HepG2 (cell line): ENCODE data around the gene CHD2. TPM values are rescaled to one million over a fixed set of nuclear protein-coding genes. Genes with fewer than 3 reads are reported as not detected.

ENCODE experiments used
- AGO2 ChIP-seq: fragments of 200-400 bp; formaldehyde crosslinking; optimal IDR thresholded peaks from 2 replicates; pipeline ENCODE3; 2017; ENCODE audit warnings: mild to moderate bottlenecking, low read depth, low read length, moderate library complexity
- CBX1 ChIP-seq: IDR thresholded peaks from one replicate; pipeline ENCODE4 v1.6.1; 2016; ENCODE audit warnings: antibody characterized with exemption, low read depth
- HMGA1 ChIP-seq: sonication (generic); formaldehyde crosslinking; conservative IDR thresholded peaks from 2 replicates; pipeline ENCODE4 v1.4.0; 2020; ENCODE audit warnings: missing genetic modification reagents
- HNF4G ChIP-seq, 2 experiments: sonication (generic) in 1 of 2; formaldehyde crosslinking in 1 of 2; IDR thresholded peaks; 2 replicates each; pipeline versions ENCODE4 v1.4.0 to v1.6.1; 2011 to 2020; ENCODE audit warnings: borderline replicate concordance in 2 of 2, low read depth in 2 of 2, mild to moderate bottlenecking in 2 of 2, low read length in 1 of 2, missing genetic modification reagents in 1 of 2, moderate library complexity in 1 of 2
- IKZF4 ChIP-seq: sonication (generic); formaldehyde crosslinking; IDR thresholded peaks from 2 replicates; pipeline ENCODE4 v1.5.1; 2020; ENCODE audit warnings: borderline replicate concordance, mild to moderate bottlenecking, low read depth, missing genetic modification reagents; ENCODE audit errors: not compliant biosample characterization
- MEIS1 ChIP-seq: sonication (generic); formaldehyde crosslinking; IDR thresholded peaks from 2 replicates; pipeline ENCODE4 v1.9.0; 2021; ENCODE audit warnings: mild to moderate bottlenecking, missing genetic modification reagents, moderate library complexity, borderline replicate concordance
- PCBP2 ChIP-seq: fragments of 200-400 bp; formaldehyde crosslinking; optimal IDR thresholded peaks from 2 replicates; pipeline ENCODE3; 2018; ENCODE audit warnings: low read length, low read depth; ENCODE audit not compliant: poor library complexity, severe bottlenecking
- RAD51 ChIP-seq: fragments of 450-650 bp; IDR thresholded peaks from 2 replicates; pipeline ENCODE4 v1.6.1; 2016; ENCODE audit warnings: borderline replicate concordance
- RBM22 ChIP-seq: fragments of 200-400 bp; formaldehyde crosslinking; optimal IDR thresholded peaks from 2 replicates; pipeline ENCODE3; 2017; ENCODE audit warnings: mild to moderate bottlenecking, low read length, moderate library complexity
- SOX5 ChIP-seq: IDR thresholded peaks from 2 replicates; pipeline ENCODE4 v1.6.1; 2016; ENCODE audit warnings: borderline replicate concordance
- TGIF2 ChIP-seq: IDR thresholded peaks from 2 replicates; pipeline ENCODE4 v1.6.1; 2016; ENCODE audit warnings: control low read depth, missing compliant biosample characterization
- ZFP37 ChIP-seq: sonication (generic); formaldehyde crosslinking; IDR thresholded peaks from 2 replicates; pipeline ENCODE4 v1.4.0; 2020; ENCODE audit warnings: missing genetic modification reagents, borderline replicate concordance
- ZIK1 ChIP-seq: sonication (generic); formaldehyde crosslinking; IDR thresholded peaks from 2 replicates; pipeline ENCODE4 v1.5.0; 2020; ENCODE audit warnings: mild to moderate bottlenecking, low read depth, missing genetic modification reagents, borderline replicate concordance
- ZNF3 ChIP-seq: IDR thresholded peaks from 2 replicates; pipeline ENCODE4 v1.7.0; 2017; ENCODE audit warnings: inconsistent platforms
- ZNF768 ChIP-seq: sonication (generic); formaldehyde crosslinking; IDR thresholded peaks from 2 replicates; pipeline ENCODE4 v1.4.0; 2020; ENCODE audit warnings: missing genetic modification reagents
- polyA plus RNA-seq, 8 experiments: library from polyadenylated mRNA; depleted of rRNA in 3 of 8; stranded (reverse) in 7 of 8; unstranded in 1 of 8; fragments of >200 nt; fragmentation: Illumina TruSeq in 4 of 8; extraction: Trizol in 4 of 8; gene quantifications; 2 replicates each; pipeline versions ENCODE4 v1.2.1 to v1.2.3, GENCODE V29; 2011 to 2016; ENCODE audit warnings: low read depth in 4 of 8, missing spikeins in 1 of 8, mixed read lengths in 1 of 8; ENCODE audit not compliant: insufficient read depth in 1 of 8
- total RNA-seq, 5 experiments: library from RNA; depleted of rRNA; stranded (reverse); fragments of >200 nt; fragmentation: Illumina TruSeq; extraction: Trizol; gene quantifications; 2 replicates each; pipeline ENCODE4 v1.2.3, GENCODE V29; 2016; ENCODE audit warnings: low read depth in 1 of 5
- TF ChIP-seq, protein P1 (sequence below): sonication (generic); formaldehyde crosslinking; IDR thresholded peaks from 2 replicates; pipeline ENCODE4 v1.5.0; 2020; ENCODE audit warnings: mild to moderate bottlenecking, low read depth, missing genetic modification reagents, borderline replicate concordance
- TF ChIP-seq, protein P2 (sequence below): IDR thresholded peaks from 2 replicates; pipeline ENCODE4 v1.6.1; 2012; ENCODE audit warnings: low read depth, low read length, improper control_type of control experiment
- TF ChIP-seq, protein P3 (sequence below): sonication (generic); formaldehyde crosslinking; IDR thresholded peaks from 2 replicates; pipeline ENCODE4 v1.4.0; 2020; ENCODE audit warnings: missing genetic modification reagents
- TF ChIP-seq, protein P4 (sequence below), 2 experiments: sonication (generic) in 1 of 2; formaldehyde crosslinking in 1 of 2; IDR thresholded peaks; 2 replicates each; pipeline versions ENCODE4 v1.4.0 to v1.6.1; 2016 to 2020; ENCODE audit warnings: borderline replicate concordance in 1 of 2, low read depth in 1 of 2, mild to moderate bottlenecking in 1 of 2, missing genetic modification reagents in 1 of 2

CHD2 gene
- total and polyA plus RNA-seq, 2 of the 13 experiments (the other 11 are each of a cell fraction or from before 2014, with no cell fraction given): 54.0 to 54.1 TPM

DNA sequence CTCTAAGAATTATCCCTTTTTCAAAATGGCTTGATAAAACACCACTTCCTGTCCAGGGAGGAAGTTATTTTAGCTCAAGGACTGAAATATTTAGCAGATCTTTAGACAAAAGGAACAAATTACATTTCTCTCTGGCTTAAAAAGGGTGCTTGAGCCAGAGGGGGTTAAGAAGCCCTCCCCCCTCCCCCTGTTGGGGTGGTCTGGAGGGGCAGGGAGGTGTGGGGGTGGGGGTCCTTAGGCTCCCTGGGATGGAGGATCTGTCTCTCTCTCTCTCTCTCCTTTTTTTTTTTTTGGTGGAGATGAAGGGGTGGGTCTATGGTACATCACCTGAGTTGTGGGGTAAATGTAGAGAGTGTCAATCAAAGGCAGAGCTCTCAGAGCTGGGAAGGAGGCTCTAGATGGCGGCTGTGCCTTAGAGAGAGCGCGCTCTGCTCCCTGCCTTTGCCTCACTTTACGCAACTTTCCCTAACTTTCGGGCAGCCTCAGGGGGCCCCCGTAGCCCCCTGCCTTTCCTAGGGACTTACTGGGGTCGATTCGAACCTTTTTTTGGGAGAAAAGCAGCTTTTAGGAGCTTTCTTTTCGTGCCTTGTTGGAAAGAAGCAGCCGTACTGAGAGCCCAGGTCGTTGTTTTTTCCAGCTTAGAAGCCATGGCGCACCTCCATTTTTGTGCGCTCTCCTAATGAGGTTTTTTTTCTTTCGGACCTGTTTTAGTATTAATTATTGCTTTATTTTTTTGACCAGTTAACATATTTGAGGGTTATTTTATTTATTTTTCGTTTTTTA, at the start of gene CHD2 (continued):
- 0 out of 2 replicates have a peak, but pooled peaks have one; percentile 11 for TF ChIP-seq ZNF3 (CRISPR knock-in tag)
- TF ChIP-seq ZNF768 (CRISPR knock-in tag): 0 out of 2 replicates have a peak, but pooled peaks have one; percentile 18
- TF ChIP-seq IKZF4 (CRISPR knock-in tag): no peak
- TF ChIP-seq, protein P1, sequence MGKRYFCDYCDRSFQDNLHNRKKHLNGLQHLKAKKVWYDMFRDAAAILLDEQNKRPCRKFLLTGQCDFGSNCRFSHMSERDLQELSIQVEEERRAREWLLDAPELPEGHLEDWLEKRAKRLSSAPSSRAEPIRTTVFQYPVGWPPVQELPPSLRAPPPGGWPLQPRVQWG: no peak
- TF ChIP-seq, protein P2, sequence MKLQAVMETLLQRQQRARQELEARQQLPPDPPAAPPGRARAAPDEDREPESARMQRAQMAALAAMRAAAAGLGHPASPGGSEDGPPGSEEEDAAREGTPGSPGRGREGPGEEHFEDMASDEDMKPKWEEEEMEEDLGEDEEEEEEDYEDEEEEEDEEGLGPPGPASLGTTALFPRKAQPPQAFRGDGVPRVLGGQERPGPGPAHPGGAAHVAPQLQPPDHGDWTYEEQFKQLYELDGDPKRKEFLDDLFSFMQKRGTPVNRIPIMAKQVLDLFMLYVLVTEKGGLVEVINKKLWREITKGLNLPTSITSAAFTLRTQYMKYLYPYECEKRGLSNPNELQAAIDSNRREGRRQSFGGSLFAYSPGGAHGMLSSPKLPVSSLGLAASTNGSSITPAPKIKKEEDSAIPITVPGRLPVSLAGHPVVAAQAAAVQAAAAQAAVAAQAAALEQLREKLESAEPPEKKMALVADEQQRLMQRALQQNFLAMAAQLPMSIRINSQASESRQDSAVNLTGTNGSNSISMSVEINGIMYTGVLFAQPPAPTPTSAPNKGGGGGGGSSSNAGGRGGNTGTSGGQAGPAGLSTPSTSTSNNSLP: peak; percentile 68; the same call in 1 of the 2 replicates
- TF ChIP-seq HMGA1 (CRISPR knock-in tag): no peak
- TF ChIP-seq TGIF2 (CRISPR knock-in tag): no peak
- TF ChIP-seq RAD51: no peak
- TF ChIP-seq HNF4G (IDR thresholded peaks at IDR 0.05; ENCODE audit: borderline replicate concordance, low read depth, low read length): no peak
- TF ChIP-seq HNF4G (CRISPR knock-in tag; IDR thresholded peaks at IDR 0.05; ENCODE audit: borderline replicate concordance, low read depth): no peak
- TF ChIP-seq, protein P3, sequence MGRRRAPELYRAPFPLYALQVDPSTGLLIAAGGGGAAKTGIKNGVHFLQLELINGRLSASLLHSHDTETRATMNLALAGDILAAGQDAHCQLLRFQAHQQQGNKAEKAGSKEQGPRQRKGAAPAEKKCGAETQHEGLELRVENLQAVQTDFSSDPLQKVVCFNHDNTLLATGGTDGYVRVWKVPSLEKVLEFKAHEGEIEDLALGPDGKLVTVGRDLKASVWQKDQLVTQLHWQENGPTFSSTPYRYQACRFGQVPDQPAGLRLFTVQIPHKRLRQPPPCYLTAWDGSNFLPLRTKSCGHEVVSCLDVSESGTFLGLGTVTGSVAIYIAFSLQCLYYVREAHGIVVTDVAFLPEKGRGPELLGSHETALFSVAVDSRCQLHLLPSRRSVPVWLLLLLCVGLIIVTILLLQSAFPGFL (CRISPR knock-in tag): no peak
- TF ChIP-seq PCBP2: no peak
- TF ChIP-seq AGO2: no peak
- peak; percentile 99 for TF ChIP-seq RBM22
- no peak for TF ChIP-seq ZIK1 (CRISPR knock-in tag)
- TF ChIP-seq SOX5: 0 out of 2 replicates have a peak, but pooled peaks have one; percentile 27
- TF ChIP-seq MEIS1 (CRISPR knock-in tag): peak; percentile 54; the same call in 1 of the 2 replicates
- TF ChIP-seq, protein P4, sequence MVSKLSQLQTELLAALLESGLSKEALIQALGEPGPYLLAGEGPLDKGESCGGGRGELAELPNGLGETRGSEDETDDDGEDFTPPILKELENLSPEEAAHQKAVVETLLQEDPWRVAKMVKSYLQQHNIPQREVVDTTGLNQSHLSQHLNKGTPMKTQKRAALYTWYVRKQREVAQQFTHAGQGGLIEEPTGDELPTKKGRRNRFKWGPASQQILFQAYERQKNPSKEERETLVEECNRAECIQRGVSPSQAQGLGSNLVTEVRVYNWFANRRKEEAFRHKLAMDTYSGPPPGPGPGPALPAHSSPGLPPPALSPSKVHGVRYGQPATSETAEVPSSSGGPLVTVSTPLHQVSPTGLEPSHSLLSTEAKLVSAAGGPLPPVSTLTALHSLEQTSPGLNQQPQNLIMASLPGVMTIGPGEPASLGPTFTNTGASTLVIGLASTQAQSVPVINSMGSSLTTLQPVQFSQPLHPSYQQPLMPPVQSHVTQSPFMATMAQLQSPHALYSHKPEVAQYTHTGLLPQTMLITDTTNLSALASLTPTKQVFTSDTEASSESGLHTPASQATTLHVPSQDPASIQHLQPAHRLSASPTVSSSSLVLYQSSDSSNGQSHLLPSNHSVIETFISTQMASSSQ (IDR thresholded peaks at IDR 0.05; ENCODE audit: low read depth): no peak
- TF ChIP-seq, protein P4 (CRISPR knock-in tag; IDR thresholded peaks at IDR 0.05; ENCODE audit: borderline replicate concordance): no peak
- no peak for TF ChIP-seq ZFP37 (CRISPR knock-in tag)
- peak; percentile 40 for TF ChIP-seq CBX1
